OCI-LY1 (cell line): ENCODE data around the gene FUT8.
"Not testable (repeated sequence)": the region's sequence is repeated elsewhere in the genome, so short reads cannot be mapped to it uniquely, and the experiment has no call there.

Source experiments
- H2AFZ ChIP-seq: fragments of 200-600 bp; sonication (generic), shearing (Covaris generic); 2 replicates; pipeline ENCODE4 v1.6.0; 2014; ENCODE audit warnings: antibody characterized with exemption, mild to moderate bottlenecking, low read length
- H3F3A ChIP-seq: fragments of 200-600 bp; sonication (generic), shearing (Covaris generic); 2 replicates; pipeline ENCODE4 v1.6.0; 2014; ENCODE audit warnings: mild to moderate bottlenecking, antibody characterized with exemption, low read length, moderate library complexity; ENCODE audit not compliant: insufficient read depth
- H3K27ac ChIP-seq: fragments of 200-600 bp; sonication (generic); 2 replicates; pipeline ENCODE4 v1.5.1; 2014; ENCODE audit warnings: low read length, mixed run types, mild to moderate bottlenecking, low read depth; ENCODE audit not compliant: poor library complexity, severe bottlenecking
- H3K27me3 ChIP-seq: fragments of 200-600 bp; sonication (generic); 2 replicates; pipeline ENCODE4 v1.6.0; 2014; ENCODE audit warnings: antibody characterized with exemption, mild to moderate bottlenecking, low read length, moderate library complexity; ENCODE audit not compliant: insufficient read depth
- H3K36me3 ChIP-seq: fragments of 200-600 bp; sonication (generic); 2 replicates; pipeline ENCODE4 v1.6.1; 2014; ENCODE audit warnings: mild to moderate bottlenecking, antibody characterized with exemption, low read length, moderate library complexity, mixed read lengths; ENCODE audit not compliant: insufficient read depth
- H3K4me1 ChIP-seq: fragments of 200-600 bp; sonication (generic); 2 replicates; pipeline ENCODE4 v1.5.1; 2014; ENCODE audit warnings: mild to moderate bottlenecking, low read length, moderate library complexity; ENCODE audit not compliant: insufficient read depth, severe bottlenecking
- H3K4me2 ChIP-seq: fragments of 200-600 bp; sonication (generic), shearing (Covaris generic); 2 replicates; pipeline ENCODE4 v1.6.1; 2014; ENCODE audit warnings: low read length
- H3K4me3 ChIP-seq: fragments of 200-600 bp; sonication (generic); 2 replicates; pipeline ENCODE4 v1.5.1; 2014; ENCODE audit warnings: low read length, low read depth, mild to moderate bottlenecking, mixed read lengths; ENCODE audit not compliant: poor library complexity, severe bottlenecking
- H3K79me2 ChIP-seq: fragments of 200-600 bp; shearing (Covaris generic); 2 replicates; pipeline ENCODE4 v1.6.1; 2016; ENCODE audit warnings: mixed run types, low read length, mixed read lengths; ENCODE audit not compliant: insufficient read depth
- H3K9ac ChIP-seq: fragments of 200-600 bp; sonication (generic), shearing (Covaris generic); 2 replicates; pipeline ENCODE4 v1.6.1; 2014; ENCODE audit warnings: mild to moderate bottlenecking, low read length, mixed read lengths
- H3K9me2 ChIP-seq: fragments of 200-600 bp; sonication (generic), shearing (Covaris generic); 2 replicates; pipeline ENCODE4 v1.6.1; 2014; ENCODE audit warnings: low read depth, mild to moderate bottlenecking, low read length, mixed read lengths
- H3K9me3 ChIP-seq: fragments of 200-600 bp; shearing (Covaris generic); 2 replicates; pipeline ENCODE4 v1.6.1; 2014; ENCODE audit warnings: low read length, mixed read lengths
- H4K20me1 ChIP-seq: fragments of 200-600 bp; sonication (generic), shearing (Covaris generic); 2 replicates; pipeline ENCODE4 v1.6.0; 2016; ENCODE audit warnings: mild to moderate bottlenecking, low read length; ENCODE audit not compliant: insufficient read depth
- EZH2 ChIP-seq: fragments of 200-600 bp; sonication (generic), shearing (Covaris generic); IDR thresholded peaks from 2 replicates; pipeline ENCODE4 v1.8.0; 2017; ENCODE audit warnings: borderline replicate concordance, mixed run types, mild to moderate bottlenecking, antibody characterized with exemption, low read length, moderate library complexity, mixed read lengths
- TF ChIP-seq, protein P1 (sequence below): fragments of 200-600 bp; sonication (generic), shearing (Covaris generic); IDR thresholded peaks from 2 replicates; pipeline ENCODE4 v1.5.1; 2017; ENCODE audit warnings: mild to moderate bottlenecking, antibody characterized with exemption, low read length, moderate library complexity, mixed read lengths

FUT8 gene

DNA sequence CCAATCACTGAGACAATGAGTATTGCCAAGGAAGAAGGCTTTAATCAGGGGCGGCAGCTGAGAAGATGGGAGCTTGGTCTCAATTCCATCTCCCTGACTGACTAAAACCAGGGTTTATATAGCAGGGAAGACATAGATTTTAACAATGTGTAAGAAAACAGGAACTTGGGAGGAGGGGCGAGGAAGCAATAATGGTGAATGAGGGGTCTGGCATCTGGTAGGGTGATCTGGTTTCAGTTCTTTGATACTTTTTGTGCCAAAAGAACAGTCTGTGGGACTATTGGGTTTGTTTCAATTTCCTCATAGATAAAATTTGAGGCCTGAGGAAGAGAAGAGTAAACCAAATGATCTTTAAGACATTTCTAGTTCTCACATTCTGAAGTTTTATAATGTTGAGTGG lies 49.2 kb downstream of the FUT8 start:
- H2AFZ ChIP-seq: no peak overlapping the region
- no peaks in the 10 kb centered on the region for H3K9me2 ChIP-seq
- H3K4me2 ChIP-seq: no peak overlapping the region

DNA sequence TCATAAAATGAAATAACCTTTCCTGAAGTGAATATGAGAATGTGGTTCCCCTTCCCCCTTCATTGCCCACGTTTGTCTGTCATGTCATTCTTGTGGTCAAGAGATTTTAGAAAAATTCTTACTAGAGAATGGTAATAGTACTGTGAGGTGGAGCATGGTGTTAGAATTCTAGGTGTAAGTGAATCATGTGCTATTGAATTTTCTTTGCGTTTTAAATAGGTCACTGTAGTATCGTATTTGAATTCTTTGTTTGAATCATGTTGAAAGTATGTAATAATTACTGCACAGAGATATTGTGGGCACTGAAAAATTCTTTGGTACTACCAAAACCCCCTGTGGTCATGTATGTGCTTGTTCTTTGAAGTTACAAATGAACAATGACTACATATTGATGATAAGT lies 49.9 kb downstream of the FUT8 start:
- Histone ChIP-seq H3K4me3 (no peak overlapping the region), H3K9me2 (no peaks in the 10 kb centered on the region), H3K9ac (no peak overlapping the region), H3K4me2 (no peak overlapping the region), H3K9me3 (no peaks in the 10 kb centered on the region), H3K27me3 (no peaks in the 10 kb centered on the region), H3K36me3 (peaks cover 39% of the 10 kb centered on the region), H4K20me1 (no peaks in the 10 kb centered on the region), H2AFZ (no peak overlapping the region), H3K79me2 (peaks cover 43% of the 10 kb centered on the region), H3K27ac (no peak overlapping the region), H3K4me1 (peaks cover 14% of the 10 kb centered on the region), H3F3A (no peaks in the 10 kb centered on the region)
- TF ChIP-seq EZH2: no peak
- TF ChIP-seq, protein P1, sequence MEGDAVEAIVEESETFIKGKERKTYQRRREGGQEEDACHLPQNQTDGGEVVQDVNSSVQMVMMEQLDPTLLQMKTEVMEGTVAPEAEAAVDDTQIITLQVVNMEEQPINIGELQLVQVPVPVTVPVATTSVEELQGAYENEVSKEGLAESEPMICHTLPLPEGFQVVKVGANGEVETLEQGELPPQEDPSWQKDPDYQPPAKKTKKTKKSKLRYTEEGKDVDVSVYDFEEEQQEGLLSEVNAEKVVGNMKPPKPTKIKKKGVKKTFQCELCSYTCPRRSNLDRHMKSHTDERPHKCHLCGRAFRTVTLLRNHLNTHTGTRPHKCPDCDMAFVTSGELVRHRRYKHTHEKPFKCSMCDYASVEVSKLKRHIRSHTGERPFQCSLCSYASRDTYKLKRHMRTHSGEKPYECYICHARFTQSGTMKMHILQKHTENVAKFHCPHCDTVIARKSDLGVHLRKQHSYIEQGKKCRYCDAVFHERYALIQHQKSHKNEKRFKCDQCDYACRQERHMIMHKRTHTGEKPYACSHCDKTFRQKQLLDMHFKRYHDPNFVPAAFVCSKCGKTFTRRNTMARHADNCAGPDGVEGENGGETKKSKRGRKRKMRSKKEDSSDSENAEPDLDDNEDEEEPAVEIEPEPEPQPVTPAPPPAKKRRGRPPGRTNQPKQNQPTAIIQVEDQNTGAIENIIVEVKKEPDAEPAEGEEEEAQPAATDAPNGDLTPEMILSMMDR: no peak

More for the DNA sequence above, 49.2 kb downstream of the FUT8 start:
- TF ChIP-seq, protein P1: no peak
- no peak for TF ChIP-seq EZH2
- H3K9me3 ChIP-seq: no peaks in the 10 kb centered on the region
- no peak overlapping the region for H3K4me3 ChIP-seq
- H3F3A ChIP-seq: no peaks in the 10 kb centered on the region
- H3K79me2 ChIP-seq: peaks cover 38% of the 10 kb centered on the region
- H3K9ac ChIP-seq: no peak overlapping the region
- no peak overlapping the region for H3K27ac ChIP-seq
- H4K20me1 ChIP-seq: no peaks in the 10 kb centered on the region
- H3K36me3 ChIP-seq: peaks cover 46% of the 10 kb centered on the region
- peaks cover 14% of the 10 kb centered on the region for H3K4me1 ChIP-seq
- no peaks in the 10 kb centered on the region for H3K27me3 ChIP-seq

DNA sequence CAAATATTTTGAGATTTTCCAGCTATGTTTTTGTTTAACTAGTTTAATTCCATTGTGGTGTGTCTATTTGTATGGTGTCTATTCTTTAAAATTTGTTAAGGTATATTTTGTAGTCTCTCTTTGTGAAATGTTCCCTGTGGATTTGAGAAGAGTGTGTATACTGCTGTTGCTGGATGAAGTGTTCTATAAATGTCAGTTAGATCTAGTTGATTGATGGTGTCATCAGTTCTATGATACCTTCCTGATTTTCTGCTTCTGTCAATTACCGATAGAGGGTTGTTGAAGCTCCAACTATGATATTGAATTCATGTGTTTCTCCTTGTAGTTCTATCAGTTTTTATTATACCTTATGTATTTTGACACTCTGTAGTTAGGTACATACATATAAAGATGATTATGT lies 53.1 kb downstream of the FUT8 start:
- Histone ChIP-seq H3K4me3 (no peak overlapping the region), H4K20me1 (no peaks in the 10 kb centered on the region), H3K9me3 (no peaks in the 10 kb centered on the region), H3K9me2 (no peaks in the 10 kb centered on the region), H3F3A (no peaks in the 10 kb centered on the region), H3K9ac (no peak overlapping the region), H3K36me3 (peaks cover 20% of the 10 kb centered on the region), H3K27ac (no peak overlapping the region), H3K4me2 (no peak overlapping the region), H3K79me2 (peaks cover 57% of the 10 kb centered on the region), H2AFZ (no peak overlapping the region), H3K4me1 (peaks cover 25% of the 10 kb centered on the region), H3K27me3 (no peaks in the 10 kb centered on the region)
- TF ChIP-seq EZH2: no peak
- TF ChIP-seq, protein P1: no peak

DNA sequence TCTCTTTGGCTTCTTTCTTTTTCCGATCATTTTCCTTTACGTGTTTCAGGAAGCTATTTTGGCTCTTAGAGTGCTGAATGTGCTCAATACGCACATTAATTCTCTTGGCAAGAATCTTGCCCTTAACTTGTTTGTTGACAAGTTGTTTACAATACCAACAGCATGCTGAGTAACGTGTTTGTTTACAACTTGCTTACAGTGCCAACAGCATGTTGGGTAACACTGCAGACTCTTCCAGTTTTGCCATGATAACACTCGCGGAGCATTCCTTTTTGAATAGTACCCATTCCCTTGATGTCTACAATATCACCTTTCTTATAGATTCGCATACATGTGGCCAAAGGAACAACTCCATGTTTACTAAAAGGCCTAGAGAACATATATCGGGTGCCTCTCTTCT lies 55.4 kb downstream of the FUT8 start:
- H3K36me3 ChIP-seq, H3K4me2 ChIP-seq: not testable (repeated sequence)

More for the DNA sequence above, 55.4 kb downstream of the FUT8 start:
- H3K9me2 ChIP-seq, H3K27ac ChIP-seq, H3K9me3 ChIP-seq, H3K4me3 ChIP-seq, H3K27me3 ChIP-seq, H2AFZ ChIP-seq, H4K20me1 ChIP-seq, H3K9ac ChIP-seq, H3F3A ChIP-seq: not testable (repeated sequence)
- H3K79me2 ChIP-seq: peaks cover 63% of the 10 kb centered on the region
- H3K4me1 ChIP-seq: peaks cover 19% of the 10 kb centered on the region
